ENCODE data around the gene CEACAM16. TPM values are rescaled to one million over a fixed set of nuclear protein-coding genes. Genes with fewer than 3 reads are reported as not detected.

CEACAM16 gene
- total RNA-seq, 1 experiment from 2014 or later, result not detected

GRCh38 chr19:44752816-44753625 lies 54.1 kb downstream of the CEACAM16 start:
- no peak for DNase-seq (ENCODE audit: low spot score)
- in situ Hi-C loops (cut with HindIII; ENCODE audit: low sequenced_read_pairs), result no loop called here

GRCh38 chr19:44753626-44753931 lies 54.6 kb downstream of the CEACAM16 start:
- in situ Hi-C loops (cut with HindIII; ENCODE audit: low sequenced_read_pairs), result no loop called here
- no peak for DNase-seq (ENCODE audit: low spot score)

DNA sequence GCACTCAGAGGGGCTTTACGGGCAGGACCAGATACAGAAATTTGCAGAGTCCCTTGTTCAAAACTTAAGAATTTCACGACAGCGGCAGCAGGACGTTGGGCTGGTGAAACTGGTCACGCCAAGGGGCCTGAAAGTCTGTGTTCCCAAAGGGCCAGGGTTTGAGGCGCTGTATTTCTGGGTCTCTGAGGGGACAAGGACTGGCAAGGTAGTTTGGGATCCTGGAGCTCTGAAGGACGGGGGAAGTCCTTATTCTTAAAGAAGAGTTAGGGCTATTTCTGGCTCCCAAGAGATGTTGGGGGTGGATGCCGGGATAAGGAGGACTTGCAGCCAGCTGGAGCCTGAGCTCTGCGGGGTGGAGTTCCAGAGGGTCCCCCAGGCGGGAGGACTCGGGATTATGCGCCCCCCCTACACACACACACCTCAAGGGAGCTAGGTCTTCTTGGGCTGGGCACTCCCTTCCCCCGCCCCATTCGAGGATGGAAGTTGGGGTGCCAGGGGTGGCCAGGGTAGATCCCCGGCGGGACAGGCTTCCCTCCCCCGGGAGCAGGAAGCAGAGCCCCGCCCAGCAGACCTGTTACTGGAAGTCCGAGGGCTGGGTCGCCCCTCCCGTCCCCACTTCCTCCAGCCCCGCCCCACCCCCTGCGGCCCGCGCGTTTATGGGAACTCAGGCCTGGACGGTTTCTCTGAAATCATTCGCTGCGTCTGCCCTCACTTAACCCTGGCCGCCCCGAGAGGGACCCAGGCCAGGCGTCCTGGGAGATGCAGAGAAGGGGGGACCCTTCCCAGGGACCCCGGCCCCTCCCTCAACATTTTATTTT lies 55.2 kb downstream of the CEACAM16 start:
- DNase-seq (ENCODE audit: low spot score), result no peak
- in situ Hi-C loops (cut with HindIII; ENCODE audit: low sequenced_read_pairs), result no loop called here

DNA sequence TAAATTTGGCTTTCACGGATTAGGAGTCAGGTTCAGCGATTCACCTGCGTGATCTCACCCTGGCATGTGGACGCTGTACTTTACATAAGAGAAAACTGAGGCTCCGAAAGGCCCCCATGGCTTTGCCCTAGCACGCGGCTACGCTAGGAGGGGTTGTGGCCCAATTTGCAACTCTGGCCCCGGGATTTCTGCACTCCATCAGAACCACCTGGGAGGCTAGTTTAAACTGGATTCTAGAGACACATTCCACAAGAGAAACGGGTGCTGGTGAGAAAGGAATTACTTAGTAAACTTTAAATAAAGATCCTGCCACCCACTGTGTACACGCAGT lies 55.8 kb downstream of the CEACAM16 start:
- in situ Hi-C loops (cut with HindIII; ENCODE audit: low sequenced_read_pairs), result no loop called here
- DNase-seq (ENCODE audit: low spot score), result no peak

- in situ Hi-C loops (cut with HindIII; ENCODE audit: low sequenced_read_pairs), result no loop called here
These were observed 56.3 kb downstream of the CEACAM16 start for GRCh38 chr19:44755219-44755618.

DNA sequence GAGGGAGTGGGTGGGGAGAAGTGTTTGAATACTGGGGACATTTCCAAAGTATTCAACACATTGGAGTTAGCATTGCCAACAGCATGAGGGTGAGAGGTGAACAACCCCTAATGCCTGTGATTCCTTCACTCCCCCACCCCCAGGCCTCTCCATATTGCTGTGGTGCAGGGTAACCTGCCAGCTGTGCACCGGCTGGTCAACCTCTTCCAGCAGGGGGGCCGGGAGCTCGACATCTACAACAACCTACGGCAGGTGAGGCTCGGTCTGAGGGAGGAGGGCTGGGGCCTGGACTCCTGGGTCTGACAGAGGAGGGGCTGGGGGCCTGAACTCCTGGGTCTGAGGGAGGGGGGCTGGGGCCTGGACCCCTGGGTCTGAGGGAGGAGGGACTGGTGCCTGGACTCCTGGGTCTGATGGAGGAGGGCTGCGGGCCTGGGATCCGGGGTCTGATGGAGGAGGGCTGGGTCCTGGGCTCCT lies 57.2 kb downstream of the CEACAM16 start:
- no peak for DNase-seq (ENCODE audit: low spot score)
- in situ Hi-C loops (cut with HindIII; ENCODE audit: low sequenced_read_pairs), result no loop called here

More at GRCh38 chr19:44755219-44755618, 56.3 kb downstream of the CEACAM16 start:
- DNase-seq (ENCODE audit: low spot score), result no peak

GRCh38 chr19:44757057-44757734 lies 58.2 kb downstream of the CEACAM16 start:
- in situ Hi-C loops (cut with HindIII; ENCODE audit: low sequenced_read_pairs), result no loop called here
- no peak for DNase-seq (ENCODE audit: low spot score)

- no peak for DNase-seq (ENCODE audit: low spot score)
- in situ Hi-C loops (cut with HindIII; ENCODE audit: low sequenced_read_pairs), result no loop called here
These were observed 59.0 kb downstream of the CEACAM16 start for GRCh38 chr19:44757735-44758505.

- in situ Hi-C loops (cut with HindIII; ENCODE audit: low sequenced_read_pairs), result no loop called here
- DNase-seq (ENCODE audit: low spot score), result no peak
These were observed 59.6 kb downstream of the CEACAM16 start for GRCh38 chr19:44758596-44758995.

- DNase-seq (ENCODE audit: low spot score), result no peak
- in situ Hi-C loops (cut with HindIII; ENCODE audit: low sequenced_read_pairs), result no loop called here
These were observed 60.3 kb downstream of the CEACAM16 start for GRCh38 chr19:44759083-44759804.

Other genes with a start within 250 kb of the CEACAM16 start
- gene ZNF180, start 198.6 kb upstream of the CEACAM16 start, total RNA-seq (2014; rRNA removed; shearing (Covaris generic)), result 8.0 and 15.0 TPM in 2 replicates
- not detected in 2 replicates for gene CEACAM20, start 169.5 kb upstream of the CEACAM16 start, total RNA-seq (2014; rRNA removed; shearing (Covaris generic))
- not detected in 2 replicates for gene IGSF23, start 85.6 kb upstream of the CEACAM16 start, total RNA-seq (2014; rRNA removed; shearing (Covaris generic))
- gene PVR, start 55.2 kb upstream of the CEACAM16 start, total RNA-seq (2014; rRNA removed; shearing (Covaris generic)), result 36.7 and 43.1 TPM in 2 replicates
- gene CEACAM19, start 27.7 kb upstream of the CEACAM16 start, total RNA-seq (2014; rRNA removed; shearing (Covaris generic)), result 0.78 TPM in 1 of 2 replicates, not detected in the other
- gene BCL3, start 49.6 kb downstream of the CEACAM16 start, total RNA-seq (2014; rRNA removed; shearing (Covaris generic)), result 6.6 and 9.1 TPM in 2 replicates
- not detected in 2 replicates for gene CBLC, start 78.7 kb downstream of the CEACAM16 start, total RNA-seq (2014; rRNA removed; shearing (Covaris generic))
- gene BCAM, start 110.0 kb downstream of the CEACAM16 start, total RNA-seq (2014; rRNA removed; shearing (Covaris generic)), result 28.5 and 28.9 TPM in 2 replicates
- 126 and 154 TPM in 2 replicates for gene NECTIN2, start 147.1 kb downstream of the CEACAM16 start, total RNA-seq (2014; rRNA removed; shearing (Covaris generic))
- gene TOMM40, start 192.1 kb downstream of the CEACAM16 start, total RNA-seq (2014; rRNA removed; shearing (Covaris generic)), result 226 and 256 TPM in 2 replicates
- 2,018 and 2,607 TPM in 2 replicates for gene APOE, start 206.6 kb downstream of the CEACAM16 start, total RNA-seq (2014; rRNA removed; shearing (Covaris generic))
- 182 and 412 TPM in 2 replicates for gene APOC1, start 215.5 kb downstream of the CEACAM16 start, total RNA-seq (2014; rRNA removed; shearing (Covaris generic))
- not detected in 2 replicates for gene APOC4, start 243.1 kb downstream of the CEACAM16 start, total RNA-seq (2014; rRNA removed; shearing (Covaris generic))
- not detected in 2 replicates for gene APOC2, start 246.9 kb downstream of the CEACAM16 start, total RNA-seq (2014; rRNA removed; shearing (Covaris generic))